PC-3 (cell line): Measurements from ENCODE around the gene ADARB2.

Experiments
- CTCF ChIP-seq: fragments of 300-600 bp; sonication (generic); conservative IDR thresholded peaks from 2 replicates; pipeline ENCODE4 v1.5.1; 2017; ENCODE audit warnings: antibody characterized with exemption, low read depth, mild to moderate bottlenecking, low read length
- EZH2 ChIP-seq: fragments of 300-600 bp; sonication (generic); IDR thresholded peaks from one replicate; pipeline ENCODE4 v1.6.1; 2017; ENCODE audit warnings: antibody characterized with exemption, mild to moderate bottlenecking, low read length; ENCODE audit not compliant: unreplicated experiment

GRCh38 chr10:1633783-1634182 is 103.5 kb downstream of the ADARB2 start:
- TF ChIP-seq CTCF (no peak), EZH2 (no peak)
